H1 (cell line): ENCODE results near the gene CACNA1D.

Source experiments
- CTCF ChIP-seq, 3 experiments: IDR thresholded peaks; 1 replicate in 2 of 3; 2 replicates in 1 of 3; pipeline versions ENCODE4 v1.5.1 to v1.6.1; 2011; ENCODE audit warnings: low read length in 3 of 3, mild to moderate bottlenecking in 3 of 3, inconsistent platforms in 2 of 3, low read depth in 1 of 3, moderate library complexity in 1 of 3; ENCODE audit not compliant: insufficient read depth in 1 of 3; ENCODE audit errors: control extremely low read depth in 1 of 3
- POLR2AphosphoS5 ChIP-seq: IDR thresholded peaks from 2 replicates; pipeline ENCODE4 v1.6.1; 2011; ENCODE audit warnings: low read depth, low read length
- RAD21 ChIP-seq, 2 experiments: IDR thresholded peaks in 1 of 2; conservative IDR thresholded peaks in 1 of 2; 2 replicates each; pipeline ENCODE4 v1.6.1; 2011; ENCODE audit warnings: low read depth in 2 of 2, low read length in 2 of 2, improper control_type of control experiment in 1 of 2, inconsistent platforms in 1 of 2, mild to moderate bottlenecking in 1 of 2, moderate library complexity in 1 of 2

- TF ChIP-seq POLR2AphosphoS5 (no peak), CTCF (IDR thresholded peaks at IDR 0.05; ENCODE audit: control extremely low read depth in 1 of 3, insufficient read depth in 1 of 3, low read depth in 1 of 3, low read length in 3 of 3) (no peak), RAD21 (IDR thresholded peaks at IDR 0.05 in 1 of 2, conservative IDR thresholded peaks at IDR 0.05 in 1 of 2; ENCODE audit: low read depth in 2 of 2, low read length in 2 of 2) (no peak)
These were observed 37.3 kb upstream of the CACNA1D start for GRCh38 chr3:53457068-53457467.
